Stimulated activated CD4-positive, alpha-beta T cell treated with anti-CD3 and anti-CD28 coated beads, TNF-alpha, amount 100 ng/mL, for 24 hours (primary cell): ENCODE results near the gene RTTN.
"Not testable (repeated sequence)": the region's sequence is repeated elsewhere in the genome, so short reads cannot be mapped to it uniquely, and the experiment has no call there.

Experiments used
- DNase-seq, 3 experiments: peaks; one replicate each; pipeline ENCODE4 v3.0.0-alpha.2; 2020; ENCODE audit warnings: low read depth in 3 of 3

The RTTN gene

GRCh38 chr18:70205421-70206397 lies at the start of gene RTTN:
Gene RTTN (minus strand): TSS chr18:70205687. CDS start chr18:70205658, 29 bp downstream.
- peak; percentile 82 to 88 (median 85) for DNase-seq

GRCh38 chr18:70250781-70251180 lies 45.3 kb upstream of the RTTN start:
- no peak for DNase-seq

- DNase-seq = not testable (repeated sequence)
Measured at GRCh38 chr18:70249861-70250260, 44.4 kb upstream of the RTTN start.

- DNase-seq = no peak
Measured at GRCh38 chr18:70249118-70249517, 43.6 kb upstream of the RTTN start.

GRCh38 chr18:70246061-70246466 lies 40.6 kb upstream of the RTTN start:
- DNase-seq = no peak

GRCh38 chr18:70243131-70243929 lies 37.8 kb upstream of the RTTN start:
- DNase-seq = no peak

GRCh38 chr18:70236921-70237320 lies 31.4 kb upstream of the RTTN start:
- DNase-seq = not testable (repeated sequence)

- no peak for DNase-seq
Measured at GRCh38 chr18:70235478-70235877, 30.0 kb upstream of the RTTN start.

- DNase-seq = no peak
Measured at GRCh38 chr18:70234667-70235459, 29.4 kb upstream of the RTTN start.

- DNase-seq = no peak
Measured at GRCh38 chr18:70233974-70234373, 28.5 kb upstream of the RTTN start.

- no peak for DNase-seq
Measured at GRCh38 chr18:70232261-70232660, 26.8 kb upstream of the RTTN start.

- no peak for DNase-seq
Measured at GRCh38 chr18:70229639-70230038, 24.2 kb upstream of the RTTN start.

- no peak for DNase-seq
Measured at GRCh38 chr18:70228536-70228935, 23.0 kb upstream of the RTTN start.

GRCh38 chr18:70227438-70227837 lies 22.0 kb upstream of the RTTN start:
- no peak for DNase-seq

- no peak for DNase-seq
Measured at GRCh38 chr18:70221915-70222278, 16.4 kb upstream of the RTTN start.

- DNase-seq = no peak
Measured at GRCh38 chr18:70221156-70221914, 15.8 kb upstream of the RTTN start.

- no peak for DNase-seq
Measured at GRCh38 chr18:70220628-70221027, 15.1 kb upstream of the RTTN start.

GRCh38 chr18:70219688-70220087 lies 14.2 kb upstream of the RTTN start:
- no peak for DNase-seq

GRCh38 chr18:70216788-70217187 lies 11.3 kb upstream of the RTTN start:
- DNase-seq = no peak

- no peak for DNase-seq
Measured at GRCh38 chr18:70207181-70207580, 1.7 kb upstream of the RTTN start.

GRCh38 chr18:70200286-70200685 lies 5.2 kb downstream of the RTTN start:
- no peak for DNase-seq
